ENCODE data around the gene CRYGN. TPM values are rescaled to one million over a fixed set of nuclear protein-coding genes. Genes with fewer than 3 reads are reported as not detected.

Gene CRYGN
- 0.39 TPM for total RNA-seq
- polyA plus RNA-seq, result under 1 TPM in 3 of 4 donors, not detected in 1; 0.30 to 0.39 (median 0.38) TPM

DNA sequence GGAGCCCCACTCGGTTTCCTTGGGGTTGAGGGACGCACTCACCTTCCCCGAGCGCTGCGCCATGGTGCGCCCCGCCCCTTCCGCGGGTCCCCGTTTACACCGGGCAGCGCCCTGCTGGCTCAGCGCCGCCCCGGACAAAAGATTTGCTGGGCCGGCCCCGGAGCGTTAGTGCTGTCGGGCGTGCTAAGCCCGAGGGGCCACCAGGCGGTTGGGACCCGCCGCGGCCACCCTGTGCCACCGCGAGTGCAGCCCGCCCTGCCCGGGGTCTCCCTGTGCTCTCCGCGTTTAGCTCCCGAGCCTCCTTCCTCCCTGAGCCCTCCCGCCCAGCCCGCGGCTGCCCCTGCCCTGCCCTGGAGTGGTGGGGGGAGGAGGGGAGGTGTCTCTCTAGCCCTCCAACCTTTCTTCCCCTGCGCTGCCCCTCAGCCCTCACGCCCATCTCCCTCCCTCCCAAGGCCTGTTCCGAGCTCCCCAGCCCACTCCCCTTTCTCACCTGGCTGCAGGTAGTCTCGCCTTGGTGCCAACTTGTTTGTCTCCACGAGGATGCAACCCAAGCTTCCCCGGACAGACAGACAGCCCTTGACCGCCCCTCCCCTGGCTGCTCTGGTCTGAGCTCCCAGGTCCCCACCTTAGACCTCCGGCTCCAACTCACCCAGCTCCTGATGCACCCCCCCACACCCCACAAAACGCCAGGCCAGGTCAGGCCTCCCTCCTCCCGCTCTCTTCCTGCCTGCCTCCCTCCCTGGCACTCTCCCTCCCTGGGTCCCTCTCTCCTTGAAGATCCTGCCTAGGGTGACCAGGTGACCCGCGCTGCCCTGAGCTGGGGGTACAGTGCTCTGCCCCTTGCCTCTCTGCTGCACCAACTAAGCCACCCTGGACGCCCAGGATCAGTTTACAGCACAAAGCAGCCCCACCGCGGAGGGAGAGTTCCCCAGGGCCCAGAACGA, at the start of gene CRYGN:
CRYGN (minus strand) TSS at position 287 of the 944 bp plus-strand sequence; CDS start at position 63, 224 bp downstream.
- Mint-ChIP-seq H3K9me3 (no peaks in the 10 kb centered on the region), H3K4me1 (peaks cover 0 to 32% (median 5%) of the 10 kb centered on the region in 4 donors), H3K27ac (peak within 1 kb of the TSS in 1 of 3 donors; percentile 89), H3K27me3 (peaks cover 25% of the 10 kb centered on the region), H3K36me3 (no peaks in the 10 kb centered on the region), H3K4me3 (peak within 1 kb of the TSS in 3 of 4 donors; percentile 26 to 63 (median 43))
- DNase-seq (no peak), ATAC-seq (ENCODE audit: low read depth in 2 of 2) (no peak)
- Histone ChIP-seq H3K36me3 (ENCODE audit: control insufficient read depth, insufficient read depth, low read length) (no peaks in the 10 kb centered on the region), H3K27ac (ENCODE audit: insufficient read depth, low read length, poor library complexity, severe bottlenecking) (no peak within 1 kb of the TSS), H3K27me3 (ENCODE audit: control insufficient read depth, insufficient read depth, low read length) (no peaks in the 10 kb centered on the region), H3K4me1 (ENCODE audit: control insufficient read depth, insufficient read depth, low read length, poor library complexity, severe bottlenecking) (peaks cover 13% of the 10 kb centered on the region), H3K9me3 (ENCODE audit: control insufficient read depth in 2 of 2, low read length in 2 of 2) (no peaks in the 10 kb centered on the region), H3K4me3 (ENCODE audit: low read depth, low read length) (no peak within 1 kb of the TSS)

- Histone ChIP-seq H3K27ac (ENCODE audit: insufficient read depth, low read length, poor library complexity, severe bottlenecking) (no peak overlapping the region), H3K4me3 (ENCODE audit: low read depth, low read length) (no peak overlapping the region), H3K9me3 (ENCODE audit: control insufficient read depth in 2 of 2, low read length in 2 of 2) (no peaks in the 10 kb centered on the region), H3K36me3 (ENCODE audit: control insufficient read depth, insufficient read depth, low read length) (peaks cover 65% of the 10 kb centered on the region), H3K27me3 (ENCODE audit: control insufficient read depth, insufficient read depth, low read length) (no peaks in the 10 kb centered on the region), H3K4me1 (ENCODE audit: control insufficient read depth, insufficient read depth, low read length, poor library complexity, severe bottlenecking) (no peaks in the 10 kb centered on the region)
- Mint-ChIP-seq H3K36me3 (peaks cover 42% of the 10 kb centered on the region), H3K27ac (peak overlapping the region in 1 of 3 donors; percentile 5), H3K9me3 (no peaks in the 10 kb centered on the region), H3K4me3 (no peak overlapping the region), H3K27me3 (no peaks in the 10 kb centered on the region), H3K4me1 (peaks cover 17 to 41% (median 33%) of the 10 kb centered on the region in 4 donors)
- no peak for ATAC-seq (ENCODE audit: low read depth in 2 of 2)
- no peak for DNase-seq
These were observed 49.6 kb upstream of the CRYGN start for GRCh38 chr7:151489498-151489897.

- ATAC-seq (ENCODE audit: low read depth in 2 of 2) (no peak), DNase-seq (no peak)
- H3K9me3 ChIP-seq (ENCODE audit: control insufficient read depth in 2 of 2, low read length in 2 of 2), result no peaks in the 10 kb centered on the region
- peaks cover 76% of the 10 kb centered on the region for H3K36me3 ChIP-seq (ENCODE audit: control insufficient read depth, insufficient read depth, low read length)
- peaks cover 44% of the 10 kb centered on the region for H3K36me3 Mint-ChIP-seq
- H3K27ac ChIP-seq (ENCODE audit: insufficient read depth, low read length, poor library complexity, severe bottlenecking), result no peak overlapping the region
- H3K27ac Mint-ChIP-seq, result peak overlapping the region in 1 of 3 donors; percentile 38
- no peaks in the 10 kb centered on the region for H3K27me3 ChIP-seq (ENCODE audit: control insufficient read depth, insufficient read depth, low read length)
- H3K4me3 Mint-ChIP-seq, result no peak overlapping the region
- no peaks in the 10 kb centered on the region for H3K9me3 Mint-ChIP-seq
- no peaks in the 10 kb centered on the region for H3K27me3 Mint-ChIP-seq
- H3K4me1 Mint-ChIP-seq, result peaks cover 14 to 28% (median 25%) of the 10 kb centered on the region in 4 donors
- no peaks in the 10 kb centered on the region for H3K4me1 ChIP-seq (ENCODE audit: control insufficient read depth, insufficient read depth, low read length, poor library complexity, severe bottlenecking)
- H3K4me3 ChIP-seq (ENCODE audit: low read depth, low read length), result no peak overlapping the region
These were observed 48.2 kb upstream of the CRYGN start for GRCh38 chr7:151488096-151488495.

DNA sequence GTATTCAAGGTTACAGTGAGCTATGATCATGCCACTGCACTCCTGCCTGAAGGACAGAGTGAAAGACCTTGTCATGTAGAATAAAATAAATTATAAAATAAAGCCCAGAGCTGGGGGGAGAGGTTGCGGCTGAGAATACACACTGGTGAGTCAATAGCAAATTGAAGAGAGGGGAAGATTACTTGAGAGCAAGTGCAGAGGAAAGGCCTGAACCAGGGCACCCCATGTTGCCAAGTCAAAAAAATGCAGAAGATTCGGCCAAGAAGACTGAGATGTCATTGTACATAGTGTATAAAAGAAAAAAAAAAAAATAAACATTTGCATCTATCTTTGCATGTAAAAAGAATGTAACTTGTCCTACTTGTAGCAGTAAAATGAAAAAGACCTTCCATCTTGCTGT, 47.3 kb upstream of the CRYGN start:
- peak overlapping the region in 1 of 3 donors; percentile 38 for H3K27ac Mint-ChIP-seq
- Histone ChIP-seq H3K9me3 (ENCODE audit: control insufficient read depth in 2 of 2, low read length in 2 of 2) (no peaks in the 10 kb centered on the region), H3K27ac (ENCODE audit: insufficient read depth, low read length, poor library complexity, severe bottlenecking) (no peak overlapping the region), H3K4me1 (ENCODE audit: control insufficient read depth, insufficient read depth, low read length, poor library complexity, severe bottlenecking) (no peaks in the 10 kb centered on the region), H3K27me3 (ENCODE audit: control insufficient read depth, insufficient read depth, low read length) (no peaks in the 10 kb centered on the region), H3K36me3 (ENCODE audit: control insufficient read depth, insufficient read depth, low read length) (peaks cover 79% of the 10 kb centered on the region), H3K4me3 (ENCODE audit: low read depth, low read length) (no peak overlapping the region)
- ATAC-seq (ENCODE audit: low read depth in 2 of 2) (no peak), DNase-seq (no peak)
- no peaks in the 10 kb centered on the region for H3K27me3 Mint-ChIP-seq
- no peak overlapping the region for H3K4me3 Mint-ChIP-seq
- H3K9me3 Mint-ChIP-seq, result no peaks in the 10 kb centered on the region
- peaks cover 18 to 34% (median 28%) of the 10 kb centered on the region in 4 donors for H3K4me1 Mint-ChIP-seq
- H3K36me3 Mint-ChIP-seq, result peaks cover 49% of the 10 kb centered on the region

GRCh38 chr7:151486074-151486473, 46.1 kb upstream of the CRYGN start:
- ATAC-seq (ENCODE audit: low read depth in 2 of 2) (no peak), DNase-seq (no peak)
- no peaks in the 10 kb centered on the region for H3K27me3 ChIP-seq (ENCODE audit: control insufficient read depth, insufficient read depth, low read length)
- peaks cover 27 to 39% (median 32%) of the 10 kb centered on the region in 4 donors for H3K4me1 Mint-ChIP-seq
- no peak overlapping the region for H3K27ac ChIP-seq (ENCODE audit: insufficient read depth, low read length, poor library complexity, severe bottlenecking)
- H3K4me1 ChIP-seq (ENCODE audit: control insufficient read depth, insufficient read depth, low read length, poor library complexity, severe bottlenecking), result peaks cover 8% of the 10 kb centered on the region
- no peak overlapping the region for H3K4me3 ChIP-seq (ENCODE audit: low read depth, low read length)
- H3K36me3 Mint-ChIP-seq, result peaks cover 49% of the 10 kb centered on the region
- peaks cover 80% of the 10 kb centered on the region for H3K36me3 ChIP-seq (ENCODE audit: control insufficient read depth, insufficient read depth, low read length)
- no peaks in the 10 kb centered on the region for H3K9me3 Mint-ChIP-seq
- no peak overlapping the region for H3K4me3 Mint-ChIP-seq
- H3K9me3 ChIP-seq (ENCODE audit: control insufficient read depth in 2 of 2, low read length in 2 of 2), result no peaks in the 10 kb centered on the region
- no peak overlapping the region for H3K27ac Mint-ChIP-seq
- H3K27me3 Mint-ChIP-seq, result no peaks in the 10 kb centered on the region

GRCh38 chr7:151484971-151485707, 45.2 kb upstream of the CRYGN start:
- H3K27ac ChIP-seq (ENCODE audit: insufficient read depth, low read length, poor library complexity, severe bottlenecking), result no peak overlapping the region
- H3K36me3 ChIP-seq (ENCODE audit: control insufficient read depth, insufficient read depth, low read length), result peaks cover 72% of the 10 kb centered on the region
- H3K4me3 ChIP-seq (ENCODE audit: low read depth, low read length), result no peak overlapping the region
- H3K27me3 Mint-ChIP-seq, result no peaks in the 10 kb centered on the region
- no peaks in the 10 kb centered on the region for H3K9me3 ChIP-seq (ENCODE audit: control insufficient read depth in 2 of 2, low read length in 2 of 2)
- H3K27me3 ChIP-seq (ENCODE audit: control insufficient read depth, insufficient read depth, low read length), result no peaks in the 10 kb centered on the region
- H3K27ac Mint-ChIP-seq, result no peak overlapping the region
- DNase-seq, result no peak
- ATAC-seq (ENCODE audit: low read depth in 2 of 2), result peak in 1 of 2 donors; percentile 28
- no peaks in the 10 kb centered on the region for H3K9me3 Mint-ChIP-seq
- H3K4me1 Mint-ChIP-seq, result peaks cover 27 to 37% (median 31%) of the 10 kb centered on the region in 4 donors
- H3K4me1 ChIP-seq (ENCODE audit: control insufficient read depth, insufficient read depth, low read length, poor library complexity, severe bottlenecking), result peaks cover 8% of the 10 kb centered on the region
- no peak overlapping the region for H3K4me3 Mint-ChIP-seq
- H3K36me3 Mint-ChIP-seq, result peaks cover 46% of the 10 kb centered on the region

DNA sequence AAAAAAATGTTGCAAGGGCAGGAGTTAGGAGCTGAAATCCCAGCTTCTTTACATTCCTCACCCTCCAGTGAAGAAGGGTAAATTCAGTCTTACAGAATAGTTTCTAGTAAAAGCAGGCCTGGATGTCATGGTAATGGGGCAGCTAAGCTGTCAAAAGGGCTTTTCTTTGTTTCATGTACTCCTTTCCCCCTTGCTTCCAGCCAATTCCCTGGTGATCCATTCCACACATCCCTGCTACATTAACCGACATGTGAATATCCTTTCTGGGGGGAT, 43.7 kb upstream of the CRYGN start:
- no peaks in the 10 kb centered on the region for H3K27me3 Mint-ChIP-seq
- peaks cover 21 to 43% (median 35%) of the 10 kb centered on the region in 4 donors for H3K4me1 Mint-ChIP-seq
- peak overlapping the region in 1 of 3 donors; percentile 11 for H3K27ac Mint-ChIP-seq
- Histone ChIP-seq H3K4me1 (ENCODE audit: control insufficient read depth, insufficient read depth, low read length, poor library complexity, severe bottlenecking) (peaks cover 8% of the 10 kb centered on the region), H3K27me3 (ENCODE audit: control insufficient read depth, insufficient read depth, low read length) (no peaks in the 10 kb centered on the region), H3K9me3 (ENCODE audit: control insufficient read depth in 2 of 2, low read length in 2 of 2) (no peaks in the 10 kb centered on the region), H3K36me3 (ENCODE audit: control insufficient read depth, insufficient read depth, low read length) (peaks cover 61% of the 10 kb centered on the region), H3K4me3 (ENCODE audit: low read depth, low read length) (no peak overlapping the region), H3K27ac (ENCODE audit: insufficient read depth, low read length, poor library complexity, severe bottlenecking) (no peak overlapping the region)
- DNase-seq (no peak), ATAC-seq (ENCODE audit: low read depth in 2 of 2) (no peak)
- H3K4me3 Mint-ChIP-seq, result no peak overlapping the region
- H3K36me3 Mint-ChIP-seq, result peaks cover 43% of the 10 kb centered on the region
- H3K9me3 Mint-ChIP-seq, result no peaks in the 10 kb centered on the region

All from CD4-positive, CD25-positive, alpha-beta regulatory T cell (primary cell).